Adrenal gland (tissue), 5 donors: Measurements from ENCODE around the gene ZDHHC4.

Experiments
- CTCF ChIP-seq, 6 experiments: fragments of 450-650 bp in 4 of 6; fragments of 200-600 bp in 2 of 6; sonication (generic) in 1 of 6; IDR thresholded peaks; 1 replicate in 5 of 6; 2 replicates in 1 of 6; pipeline versions ENCODE4 v1.5.1 to v1.8.0; 2016 to 2021; ENCODE audit warnings: antibody characterized with exemption in 6 of 6, mild to moderate bottlenecking in 2 of 6, moderate library complexity in 1 of 6
- POLR2A ChIP-seq, 2 donors: fragments of 450-650 bp; IDR thresholded peaks; one replicate each; pipeline ENCODE4 v1.6.1; 2017; ENCODE audit warnings: antibody characterized with exemption in 2 of 2, mild to moderate bottlenecking in 2 of 2, moderate library complexity in 1 of 2
- donor health status: DM: no; HTN: no; CAD: no.

DNA sequence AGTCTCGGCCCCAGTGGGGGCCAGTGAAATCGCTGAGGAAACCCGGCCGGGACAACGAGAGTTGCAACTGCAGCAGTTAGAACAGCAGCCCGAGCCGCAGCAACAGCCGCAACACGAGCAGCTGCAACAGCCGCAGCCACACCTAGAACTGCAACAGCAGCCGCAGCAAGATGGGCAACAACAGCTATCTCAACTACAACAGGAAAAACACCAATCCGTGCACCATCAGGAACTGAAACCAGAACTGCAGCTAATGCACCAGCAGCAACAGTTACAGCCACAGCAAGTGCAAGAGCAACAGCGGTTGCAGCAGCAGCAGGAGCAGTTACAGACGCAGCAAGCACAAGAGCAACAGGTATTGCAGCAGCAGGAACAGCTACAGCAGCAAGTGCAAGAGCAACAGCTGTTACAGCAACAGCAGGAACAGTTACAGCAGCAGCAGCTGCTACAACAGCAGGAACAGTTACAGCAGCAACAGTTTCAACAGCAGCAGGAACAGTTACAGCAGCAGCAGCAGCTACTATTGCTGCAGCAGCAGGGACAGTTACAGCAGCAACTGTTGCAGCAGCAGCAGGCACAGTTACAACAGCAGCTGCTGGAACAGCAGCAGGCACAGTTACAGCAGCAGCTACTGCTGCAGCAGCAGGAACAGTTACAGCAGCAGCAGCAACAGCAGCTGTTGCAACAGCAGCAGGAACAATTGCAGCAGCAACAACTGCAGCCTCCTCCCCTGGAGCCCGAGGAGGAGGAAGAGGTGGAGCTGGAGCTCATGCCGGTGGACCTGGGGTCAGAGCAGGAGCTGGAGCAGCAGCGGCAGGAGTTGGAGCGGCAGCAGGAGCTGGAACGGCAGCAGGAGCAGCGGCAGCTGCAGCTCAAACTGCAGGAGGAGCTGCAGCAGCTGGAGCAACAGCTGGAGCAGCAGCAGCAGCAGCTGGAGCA is 44.2 kb downstream of the ZDHHC4 start:
- TF ChIP-seq CTCF (IDR thresholded peaks at IDR 0.05) (no peak), POLR2A (IDR thresholded peaks at IDR 0.05) (no peak)
